SH-SY5Y (cell line): ENCODE measurements around the gene USP37.
A peak's percentile ranks its signal among the peaks of the same experiment; 100 is the strongest.

Experiments
- GATA2 ChIP-seq: IDR thresholded peaks from 2 replicates; pipeline ENCODE4 v1.6.1; 2011; ENCODE audit warnings: mild to moderate bottlenecking, low read depth, low read length
- GATA3 ChIP-seq: IDR thresholded peaks from 2 replicates; pipeline ENCODE4 v1.6.1; 2011; ENCODE audit warnings: low read depth, mild to moderate bottlenecking, low read length, moderate library complexity

Gene USP37

GRCh38 chr2:218568190-218569037 is at the start of gene USP37, which contains the start of gene CNOT9:
USP37 (minus strand) TSS chr2:218568351; CDS start chr2:218558653, 9,698 bp downstream.
CNOT9 (plus strand) TSS chr2:218568839; CDS start chr2:218568955, 116 bp downstream.
- TF ChIP-seq GATA3 (no peak), GATA2 (no peak)

GRCh38 chr2:218615868-218616315 is 47.7 kb upstream of the USP37 start:
- no peak for TF ChIP-seq GATA3
- TF ChIP-seq GATA2, result no peak

- TF ChIP-seq GATA3 (no peak), GATA2 (peak; percentile 65)
Measured at GRCh38 chr2:218607436-218608115, 39.4 kb upstream of the USP37 start, which contains the start of gene PLCD4. PLCD4 (plus strand) TSS chr2:218607899; CDS start chr2:218615740, 7,841 bp downstream.

- TF ChIP-seq GATA2 (peak; percentile 83), GATA3 (no peak)
Measured at GRCh38 chr2:218605432-218605831, 37.3 kb upstream of the USP37 start.

- TF ChIP-seq GATA3 (no peak), GATA2 (no peak)
Measured at GRCh38 chr2:218585541-218585940, 17.4 kb upstream of the USP37 start.

GRCh38 chr2:218583983-218584850 is 16.1 kb upstream of the USP37 start:
- TF ChIP-seq GATA3, result no peak
- TF ChIP-seq GATA2, result no peak

- TF ChIP-seq GATA3 (no peak), GATA2 (no peak)
Measured at GRCh38 chr2:218582076-218582475, 13.9 kb upstream of the USP37 start.

- TF ChIP-seq GATA3 (no peak), GATA2 (no peak)
Measured at GRCh38 chr2:218578272-218578877, 10.2 kb upstream of the USP37 start.

GRCh38 chr2:218577482-218578220 is 9.5 kb upstream of the USP37 start:
- TF ChIP-seq GATA2, result no peak
- no peak for TF ChIP-seq GATA3

- TF ChIP-seq GATA2 (no peak), GATA3 (no peak)
Measured at GRCh38 chr2:218576854-218577253, 8.7 kb upstream of the USP37 start.

GRCh38 chr2:218570850-218571249 is 2.7 kb upstream of the USP37 start:
- TF ChIP-seq GATA3, result no peak

- TF ChIP-seq GATA2 (no peak), GATA3 (no peak)
Measured at GRCh38 chr2:218569661-218570500, 1.7 kb upstream of the USP37 start.
